Bone marrow (tissue), 2 donors: Measurements from ENCODE around the gene GPD1.

Experiments used
- DNase-seq, 2 donors: peaks; one replicate each; lab custom pipeline; 2025; lab: John Stamatoyannopoulos, UW

The GPD1 gene

GRCh38 chr12:50103767-50104321, at the start of gene GPD1:
Gene GPD1, plus strand, starts transcription at chr12:50104008. Its CDS starts 43 bp downstream, at chr12:50104051.
- DNase-seq: no peak

GRCh38 chr12:50055831-50056638, 47.8 kb upstream of the GPD1 start:
- DNase-seq: peak; percentile 21 to 27

GRCh38 chr12:50056639-50056976, 47.2 kb upstream of the GPD1 start:
- DNase-seq: no peak

GRCh38 chr12:50057000-50057841, 46.6 kb upstream of the GPD1 start, which contains the start of gene ASIC1:
Gene ASIC1, plus strand, starts transcription at chr12:50057596. Its CDS starts 1,171 bp downstream, at chr12:50058767.
- DNase-seq: no peak

GRCh38 chr12:50057896-50058670, 45.7 kb upstream of the GPD1 start:
- DNase-seq: no peak

- DNase-seq: no peak
Measured at GRCh38 chr12:50058743-50059312, 45.0 kb upstream of the GPD1 start.

GRCh38 chr12:50059440-50060119, 44.2 kb upstream of the GPD1 start:
- peak in 1 of 2 donors; percentile 74 for DNase-seq

- no peak for DNase-seq
Measured at GRCh38 chr12:50060120-50060468, 43.7 kb upstream of the GPD1 start.

GRCh38 chr12:50061171-50061570, 42.6 kb upstream of the GPD1 start:
- DNase-seq: no peak

- DNase-seq: no peak
Measured at GRCh38 chr12:50061946-50062686, 41.7 kb upstream of the GPD1 start.

- no peak for DNase-seq
Measured at GRCh38 chr12:50062728-50063460, 40.9 kb upstream of the GPD1 start.

- DNase-seq: no peak
Measured at GRCh38 chr12:50065726-50066310, 38.0 kb upstream of the GPD1 start.

GRCh38 chr12:50066402-50066801, 37.4 kb upstream of the GPD1 start:
- DNase-seq: no peak

GRCh38 chr12:50069069-50069468, 34.7 kb upstream of the GPD1 start:
- DNase-seq: no peak

GRCh38 chr12:50069539-50069938, 34.3 kb upstream of the GPD1 start:
- no peak for DNase-seq

- peak; percentile 34 to 67 for DNase-seq
Measured at GRCh38 chr12:50070314-50071060, 33.3 kb upstream of the GPD1 start.

GRCh38 chr12:50072198-50072907, 31.5 kb upstream of the GPD1 start:
- DNase-seq: no peak

- DNase-seq: no peak
Measured at GRCh38 chr12:50073206-50073605, 30.6 kb upstream of the GPD1 start.
